NCI-H2227 (cell line): Measurements from ENCODE around the gene COPZ1.

Experiments
- DNase-seq: peaks from one replicate; lab custom pipeline; 2025; ENCODE audit not compliant: unreplicated experiment; lab: John Stamatoyannopoulos, UW

Gene COPZ1

GRCh38 chr12:54358191-54358944 lies 33.4 kb downstream of the COPZ1 start:
- DNase-seq: peak; percentile 43

GRCh38 chr12:54358945-54359761 lies 34.2 kb downstream of the COPZ1 start:
- peak; percentile 97 for DNase-seq

DNA sequence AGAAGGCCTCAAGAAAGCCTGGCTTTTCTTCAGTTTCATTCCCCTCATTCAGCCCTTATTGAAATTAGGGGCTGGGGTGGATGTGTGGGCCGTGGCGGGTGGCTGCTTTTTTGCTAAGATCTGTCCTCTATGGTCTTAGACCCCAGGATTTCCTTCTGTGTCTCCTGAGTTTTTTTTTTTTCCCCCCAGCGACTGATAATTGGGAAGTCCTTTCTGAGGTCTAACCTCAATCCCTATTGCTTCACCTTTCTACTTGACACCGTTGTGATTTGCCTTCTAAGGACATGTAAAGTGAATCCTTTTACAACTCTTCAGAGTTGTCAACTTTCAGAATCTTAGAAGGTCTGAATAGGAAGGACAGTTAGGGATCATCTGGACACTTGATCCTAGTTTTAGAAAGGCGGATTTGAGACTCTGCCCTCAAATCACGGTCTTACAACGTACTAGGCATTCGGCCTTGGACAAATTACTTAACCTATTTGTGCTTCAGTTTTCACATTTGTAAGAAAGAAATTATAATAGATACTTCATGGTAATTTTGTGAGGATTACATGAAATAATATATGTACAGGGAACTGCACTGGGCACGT lies 34.9 kb downstream of the COPZ1 start:
- DNase-seq: no peak

DNA sequence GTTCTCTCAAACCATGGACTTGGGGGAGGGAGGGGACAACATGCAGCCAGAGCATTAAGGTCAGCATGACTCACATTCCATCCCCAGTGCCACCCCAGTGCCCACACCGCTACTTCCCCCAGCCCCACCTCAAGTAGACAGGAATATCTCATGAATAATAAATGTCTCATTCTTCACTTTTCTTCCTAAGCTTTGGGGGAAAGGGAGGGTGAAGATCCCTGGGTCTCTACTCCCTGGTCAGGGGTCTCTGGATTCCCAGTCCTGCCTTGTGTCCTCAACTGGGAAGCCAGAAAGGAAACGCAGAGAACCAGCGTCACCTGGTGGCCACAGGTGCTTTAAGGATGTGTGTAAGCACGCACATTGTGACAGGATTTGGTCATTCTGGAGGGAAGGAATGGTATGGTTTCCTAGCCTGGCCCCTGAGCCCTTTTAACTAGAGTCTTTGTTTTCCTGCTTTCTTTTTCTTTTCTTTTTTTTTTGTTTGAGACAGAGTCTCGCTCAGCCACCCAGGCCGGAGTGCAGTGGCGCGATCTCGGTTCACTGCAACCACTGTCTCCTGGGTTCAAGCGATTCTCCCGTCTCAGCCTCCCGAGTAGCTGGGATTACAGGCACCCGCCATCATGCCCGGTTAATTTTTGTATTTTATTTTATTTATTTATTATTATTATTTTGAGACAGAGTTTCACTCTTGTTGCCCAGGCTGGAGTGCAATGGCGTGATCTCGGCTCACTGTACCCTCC lies 36.0 kb downstream of the COPZ1 start:
- DNase-seq: peak; percentile 87

GRCh38 chr12:54363047-54363446 lies 38.1 kb downstream of the COPZ1 start:
- no peak for DNase-seq

DNA sequence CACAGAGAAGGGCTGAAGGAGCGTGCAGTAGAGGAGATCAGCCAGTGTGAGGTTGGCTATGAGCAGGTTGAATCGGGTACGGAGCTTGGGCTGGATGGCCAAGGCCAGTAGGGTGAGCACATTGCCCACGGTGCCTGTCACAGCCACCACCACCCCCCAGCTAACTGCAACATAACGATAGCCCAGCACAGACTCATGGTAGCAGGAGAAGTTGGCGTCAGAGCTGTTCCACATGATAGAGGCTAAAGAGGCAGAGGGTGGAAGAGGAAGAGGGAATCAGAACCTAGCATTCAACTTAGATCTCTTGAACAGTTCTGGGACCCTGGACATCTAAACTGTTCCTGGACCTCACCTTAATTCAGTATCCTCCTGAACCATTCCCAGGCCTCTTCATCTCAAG lies 38.7 kb downstream of the COPZ1 start:
- DNase-seq: no peak

DNA sequence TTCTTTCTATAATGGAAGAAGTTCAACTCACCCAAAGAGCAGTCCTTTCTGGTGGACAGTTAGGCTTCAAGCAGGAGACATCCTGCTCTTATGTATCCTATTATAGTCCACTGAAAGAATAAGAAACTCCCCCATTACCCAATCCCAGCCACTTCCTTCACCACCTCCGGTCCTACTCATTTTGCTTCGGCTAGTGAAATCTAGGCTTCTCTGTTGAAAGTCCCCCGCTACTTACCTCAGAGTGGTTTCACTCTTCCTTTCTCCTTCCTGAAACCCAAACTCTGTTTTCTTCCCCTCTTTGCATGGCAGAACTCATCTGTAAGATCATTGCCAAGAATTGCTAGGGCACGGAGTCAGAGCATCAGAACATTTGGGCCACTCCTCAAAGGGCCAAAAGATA lies 39.5 kb downstream of the COPZ1 start, which contains the start of gene GPR84:
GPR84 (minus strand) TSS at position 74 of the 400 bp plus-strand sequence. CDS start 635 bp downstream, outside the sequence.
- DNase-seq: no peak

- DNase-seq: no peak
Measured at GRCh38 chr12:54368025-54368708, 43.2 kb downstream of the COPZ1 start.

DNA sequence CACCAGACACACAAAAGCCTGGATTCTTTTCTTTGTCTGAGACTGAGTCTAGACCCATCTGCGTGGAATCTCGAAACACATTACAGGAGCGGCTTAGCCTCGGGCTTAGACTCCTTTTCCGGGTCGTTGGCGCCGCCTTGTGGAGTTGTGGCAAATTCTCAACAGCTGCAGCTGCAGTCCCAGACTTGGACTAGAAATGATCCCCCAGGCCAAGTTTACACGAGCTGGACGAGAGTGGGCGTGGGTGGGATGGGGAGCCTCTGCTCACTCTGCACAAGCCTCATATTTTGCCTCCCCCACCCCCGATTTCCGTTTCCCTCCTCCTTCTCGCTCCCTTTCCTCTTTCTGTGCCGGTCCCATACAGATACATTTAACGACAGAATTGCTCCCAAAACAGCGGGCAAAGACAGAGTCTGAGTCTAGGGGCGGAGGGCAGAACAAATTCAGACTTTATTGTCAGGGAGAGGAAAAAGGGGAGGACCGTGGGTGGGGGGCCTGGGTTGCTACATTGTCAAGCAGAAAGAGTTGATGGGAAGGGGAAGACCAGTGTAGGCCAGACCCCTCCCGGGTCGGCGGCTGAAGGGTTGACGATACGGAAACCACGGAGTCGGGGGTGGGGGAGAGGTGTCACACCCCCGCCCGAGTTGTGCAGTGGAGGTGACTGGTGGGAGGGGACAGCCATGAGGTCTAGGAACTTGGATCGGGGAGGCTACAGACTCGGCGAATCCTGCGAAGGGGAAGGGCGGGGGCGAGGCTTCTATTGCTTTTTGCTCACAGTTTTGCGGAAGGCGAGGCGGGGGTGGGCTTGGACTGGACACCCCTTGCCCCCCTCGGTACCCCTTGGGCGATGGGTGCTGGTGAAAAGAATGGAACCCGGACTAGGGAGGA lies 44.0 kb downstream of the COPZ1 start:
- peak; percentile 86 for DNase-seq

- DNase-seq: no peak
Measured at GRCh38 chr12:54369597-54370131, 44.7 kb downstream of the COPZ1 start.

DNA sequence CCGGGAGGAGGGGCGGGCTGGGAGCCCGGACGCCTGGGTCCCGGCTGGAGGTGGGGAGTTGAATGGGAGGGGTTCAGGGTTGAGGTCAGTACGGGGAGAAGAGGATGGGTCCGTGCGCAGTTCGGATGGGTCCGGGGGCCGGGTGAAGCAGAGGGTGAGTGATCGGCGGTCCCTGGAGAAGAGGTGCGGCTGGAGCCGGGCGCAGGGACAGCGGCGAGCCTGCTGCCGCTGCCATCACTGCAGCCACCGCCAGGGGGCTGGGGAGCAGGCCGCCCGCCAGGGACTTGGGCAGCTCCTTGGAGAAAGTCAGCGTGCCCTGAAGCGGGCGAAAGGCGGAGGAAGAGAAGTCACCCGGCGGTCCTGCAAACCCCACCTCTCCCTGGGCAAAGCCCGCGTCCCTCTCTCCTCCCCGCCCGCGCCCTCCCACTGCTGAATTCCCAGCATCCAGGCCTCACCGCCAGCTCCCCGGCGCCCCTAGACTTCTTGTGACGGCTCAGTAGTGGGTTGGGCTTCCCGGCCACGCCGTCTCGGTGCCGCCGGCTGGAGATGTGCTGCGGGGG lies 45.3 kb downstream of the COPZ1 start:
- DNase-seq: peak; percentile 78

DNA sequence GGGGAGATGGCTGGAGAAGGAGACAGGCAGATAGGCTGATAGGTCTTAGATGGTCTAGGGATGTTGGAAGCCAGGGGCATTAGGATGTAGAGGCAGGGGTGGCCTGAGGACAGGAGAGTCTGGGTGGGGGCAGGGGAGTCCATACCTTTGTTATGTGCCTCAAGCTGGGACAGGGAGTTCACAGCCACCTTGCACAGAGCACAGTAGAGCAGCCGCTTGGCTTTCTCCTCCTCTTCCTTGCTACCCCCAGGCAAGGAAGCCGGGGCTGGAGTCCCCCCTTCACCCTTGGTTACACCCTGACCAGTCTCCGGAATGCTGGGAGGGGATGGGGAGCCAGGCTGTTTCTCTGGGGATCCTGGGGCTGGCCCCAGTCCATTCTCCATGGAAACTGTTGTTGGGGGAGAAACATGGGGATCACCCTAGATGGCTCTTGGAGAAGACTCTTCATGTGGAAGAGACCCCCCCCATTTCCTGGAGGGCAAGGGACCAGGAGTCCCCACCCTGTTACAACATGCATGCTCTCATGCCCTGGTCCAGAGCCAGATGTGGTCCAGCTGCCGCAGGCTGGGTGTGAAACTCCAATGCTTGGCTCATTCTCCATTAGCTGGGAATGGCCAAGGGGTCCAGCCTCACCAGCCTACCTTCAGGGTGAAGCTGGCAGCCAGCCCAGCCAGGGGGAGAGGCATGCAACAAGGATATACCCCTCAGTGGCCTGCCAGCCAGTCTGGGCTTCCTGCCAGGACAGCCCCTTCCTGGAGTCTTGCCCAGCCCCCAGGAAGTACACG lies 46.6 kb downstream of the COPZ1 start:
- peak; percentile 69 for DNase-seq

DNA sequence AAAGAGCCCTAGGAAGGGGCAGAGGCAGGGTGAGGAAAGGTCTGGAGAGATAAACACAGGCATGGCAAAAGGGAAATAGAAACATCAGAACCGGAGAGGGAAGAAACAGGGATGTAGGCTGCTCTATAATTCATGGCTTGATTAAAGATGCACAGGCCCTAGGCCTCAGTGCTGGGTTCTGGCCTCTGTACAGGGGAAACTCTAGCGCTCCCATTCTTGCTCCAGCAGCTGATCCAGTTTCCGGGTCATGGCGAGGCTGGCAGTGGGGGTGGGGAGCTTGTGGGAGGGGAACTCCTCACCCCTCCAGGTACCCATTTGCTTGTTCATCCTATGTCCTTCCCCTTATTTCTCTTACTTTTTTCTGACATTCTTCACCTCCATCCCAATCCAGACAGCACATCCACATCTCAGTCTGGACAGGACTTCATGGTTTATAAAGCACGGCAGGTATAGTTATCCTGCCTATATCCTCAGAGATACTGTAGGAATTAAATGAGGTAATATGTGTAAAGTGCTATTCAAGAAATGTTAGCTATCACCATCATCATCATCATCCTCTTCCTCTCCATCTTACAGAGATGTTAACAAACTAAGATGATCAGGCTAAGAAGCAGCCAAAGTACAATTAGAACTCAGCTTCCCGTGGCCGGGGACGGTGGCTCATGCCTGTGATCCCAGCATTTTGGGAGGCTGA lies 47.3 kb downstream of the COPZ1 start:
- DNase-seq: no peak

DNA sequence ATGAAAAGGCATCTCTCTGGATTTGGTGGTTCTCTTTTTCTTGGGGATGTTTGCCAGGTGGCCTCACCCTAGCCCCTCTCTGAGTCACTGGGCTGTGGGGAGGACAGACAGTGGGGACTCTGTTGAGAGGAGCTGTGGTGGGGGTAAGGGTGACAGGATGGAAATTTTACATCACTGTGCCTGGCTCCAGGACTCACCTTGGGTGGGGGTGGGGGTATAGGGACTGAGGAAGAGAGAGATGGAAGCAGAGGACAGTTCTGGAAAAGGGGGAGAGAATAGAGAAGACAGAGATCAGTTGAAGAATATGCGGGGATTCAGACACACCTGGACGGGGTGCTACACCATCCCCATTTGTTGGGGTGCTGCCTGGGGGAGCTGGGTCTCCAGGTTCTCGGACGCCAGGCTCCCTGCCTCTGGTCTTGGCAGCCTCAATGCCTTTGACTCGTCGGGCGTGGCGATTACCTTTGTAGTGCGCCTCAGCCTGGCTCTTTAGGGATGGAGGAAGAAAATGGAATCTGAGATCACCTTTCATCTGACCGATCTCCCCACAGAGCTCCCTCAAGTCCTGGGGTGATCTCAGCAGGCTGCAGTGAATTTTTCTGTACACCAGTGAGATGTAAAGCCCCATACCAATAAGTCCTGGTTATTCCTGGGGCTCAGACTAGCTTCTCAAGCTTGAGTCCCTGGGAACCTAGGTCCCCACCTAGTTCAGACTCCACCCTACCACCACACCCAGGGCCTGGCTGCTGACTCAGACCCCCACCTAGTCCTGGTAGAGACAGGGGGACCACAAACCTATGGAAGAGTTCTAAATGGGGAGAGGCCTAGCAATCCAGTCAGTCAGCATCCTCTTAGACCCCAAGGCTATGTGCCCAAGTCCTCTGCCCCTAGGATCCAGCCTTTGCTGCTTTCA lies 49.0 kb downstream of the COPZ1 start:
- DNase-seq: no peak

DNA sequence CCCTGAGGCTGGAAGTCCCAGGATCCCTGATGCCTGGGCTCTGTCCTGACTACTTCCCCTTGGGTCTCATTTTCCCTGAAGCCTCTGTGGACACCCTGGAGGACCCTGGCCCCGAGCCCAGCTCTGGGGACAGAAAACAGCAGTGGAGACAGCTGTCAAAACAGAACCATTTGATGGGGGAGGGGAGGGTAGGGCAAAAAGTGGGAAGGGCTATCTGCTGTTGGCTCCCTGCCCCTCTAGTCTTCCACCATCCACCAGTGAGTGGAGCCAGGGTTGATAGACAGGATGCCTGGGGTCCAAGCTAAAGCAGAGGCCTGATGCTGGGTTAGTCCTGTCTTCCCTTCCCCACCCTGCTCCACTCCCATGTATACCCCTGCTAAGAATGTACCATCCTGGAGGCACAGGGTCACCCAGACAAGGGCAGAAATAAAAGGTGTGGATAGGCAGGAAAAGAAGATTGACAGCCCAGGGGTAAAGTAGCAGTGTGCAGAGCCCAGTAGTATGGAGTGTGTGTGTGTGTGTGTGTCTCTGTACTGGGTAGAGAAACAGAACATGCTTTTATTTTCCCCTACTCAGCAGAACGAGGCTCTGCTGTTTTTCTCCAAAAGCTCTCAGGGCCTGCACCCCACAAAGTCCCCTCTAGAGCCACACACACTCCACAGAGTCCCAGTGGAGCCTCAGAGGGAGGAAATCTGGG lies 49.8 kb downstream of the COPZ1 start:
- peak; percentile 10 for DNase-seq

DNA sequence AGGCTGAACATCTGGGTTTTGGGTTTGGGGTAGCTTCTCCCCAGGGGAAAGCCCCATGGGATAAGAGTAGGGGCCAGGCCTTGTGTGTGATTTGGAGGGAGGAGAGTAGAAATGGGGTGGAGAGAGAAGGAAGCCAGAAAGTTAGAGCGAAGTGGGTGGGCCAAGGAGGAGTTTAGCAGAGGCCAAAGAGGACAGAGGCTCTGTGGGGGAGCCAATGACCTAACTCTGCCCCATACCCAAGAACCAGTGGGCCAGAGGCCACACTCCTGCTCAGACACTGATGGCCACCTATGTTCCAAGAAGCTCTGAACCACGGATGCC lies 50.3 kb downstream of the COPZ1 start:
- no peak for DNase-seq
